Osteocyte (in vitro differentiated cells): Measurements from ENCODE around the gene UBE2I. TPM values are rescaled to one million over a fixed set of nuclear protein-coding genes. Genes with fewer than 3 reads are reported as not detected.
A peak's percentile ranks its signal among the peaks of the same experiment; 100 is the strongest.

Experiments
- DNase-seq: peaks from one replicate; pipeline ENCODE4 v3.0.0; 2021; ENCODE audit warnings: mixed read lengths; ENCODE audit not compliant: unreplicated experiment; ENCODE audit errors: extremely low spot score
- H3K27ac Mint-ChIP-seq: one replicate; pipeline ENCODE4 v1.8.0; 2021; ENCODE audit warnings: mild to moderate bottlenecking, mixed read lengths; ENCODE audit not compliant: unreplicated experiment
- H3K27me3 Mint-ChIP-seq: one replicate; pipeline ENCODE4 v1.8.0; 2021; ENCODE audit warnings: mixed read lengths; ENCODE audit not compliant: unreplicated experiment
- H3K36me3 Mint-ChIP-seq: one replicate; pipeline ENCODE4 v1.8.0; 2021; ENCODE audit warnings: mixed read lengths; ENCODE audit not compliant: unreplicated experiment
- H3K4me1 Mint-ChIP-seq: one replicate; pipeline ENCODE4 v1.8.0; 2021; ENCODE audit warnings: mixed read lengths; ENCODE audit not compliant: unreplicated experiment
- H3K4me3 Mint-ChIP-seq: one replicate; pipeline ENCODE4 v1.8.0; 2021; ENCODE audit warnings: mild to moderate bottlenecking, moderate library complexity, mixed read lengths; ENCODE audit not compliant: unreplicated experiment
- H3K9me3 Mint-ChIP-seq: one replicate; pipeline ENCODE4 v1.8.0; 2021; ENCODE audit warnings: mixed read lengths; ENCODE audit not compliant: unreplicated experiment
- CTCF ChIP-seq: fragments of 200-600 bp; sonication (generic); IDR thresholded peaks from 2 replicates; pipeline ENCODE4 v1.5.0; 2021; ENCODE audit warnings: antibody characterized with exemption, mild to moderate bottlenecking, moderate library complexity
- total RNA-seq: library from RNA; stranded (reverse); gene quantifications from 2 replicates; pipeline ENCODE4 v1.2.1, GENCODE V29; 2021

UBE2I gene
- total RNA-seq, 1 donor from 2014 or later = 131 TPM

- no peak for TF ChIP-seq CTCF
- Mint-ChIP-seq H3K9me3 (no peaks in the 10 kb centered on the region), H3K4me3 (peak overlapping the region; percentile 40), H3K27me3 (peaks cover 7% of the 10 kb centered on the region), H3K4me1 (peaks cover 10% of the 10 kb centered on the region), H3K27ac (no peak overlapping the region), H3K36me3 (no peaks in the 10 kb centered on the region)
- peak; percentile 82 for DNase-seq
Observed at GRCh38 chr16:1277617-1278282, 31.7 kb upstream of the UBE2I start.

DNA sequence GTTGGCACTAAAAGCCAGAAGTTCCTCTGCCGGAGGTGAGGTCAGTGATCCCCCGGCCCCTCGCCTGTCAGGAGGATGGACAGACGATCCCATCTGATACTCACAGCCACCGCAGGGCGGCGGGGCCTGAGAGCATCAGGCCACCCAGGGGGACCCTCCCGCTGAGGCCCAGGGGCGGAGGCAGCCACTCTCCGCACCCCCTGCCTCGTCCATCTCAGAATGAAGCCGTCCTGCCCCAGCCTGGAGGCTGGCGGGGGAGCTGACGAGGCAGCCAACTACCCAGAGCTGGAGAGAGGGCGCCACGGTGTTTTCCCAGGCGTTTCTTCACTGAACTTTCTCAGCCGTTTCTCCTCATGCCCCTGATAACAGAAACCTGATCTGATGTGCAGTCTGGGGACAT lies 31.0 kb upstream of the UBE2I start:
- no peak overlapping the region for H3K4me3 Mint-ChIP-seq
- H3K9me3 Mint-ChIP-seq = no peaks in the 10 kb centered on the region
- H3K4me1 Mint-ChIP-seq = peaks cover 14% of the 10 kb centered on the region
- no peak for TF ChIP-seq CTCF
- DNase-seq = peak; percentile 85
- H3K36me3 Mint-ChIP-seq = no peaks in the 10 kb centered on the region
- H3K27ac Mint-ChIP-seq = no peak overlapping the region
- H3K27me3 Mint-ChIP-seq = peaks cover 8% of the 10 kb centered on the region

DNA sequence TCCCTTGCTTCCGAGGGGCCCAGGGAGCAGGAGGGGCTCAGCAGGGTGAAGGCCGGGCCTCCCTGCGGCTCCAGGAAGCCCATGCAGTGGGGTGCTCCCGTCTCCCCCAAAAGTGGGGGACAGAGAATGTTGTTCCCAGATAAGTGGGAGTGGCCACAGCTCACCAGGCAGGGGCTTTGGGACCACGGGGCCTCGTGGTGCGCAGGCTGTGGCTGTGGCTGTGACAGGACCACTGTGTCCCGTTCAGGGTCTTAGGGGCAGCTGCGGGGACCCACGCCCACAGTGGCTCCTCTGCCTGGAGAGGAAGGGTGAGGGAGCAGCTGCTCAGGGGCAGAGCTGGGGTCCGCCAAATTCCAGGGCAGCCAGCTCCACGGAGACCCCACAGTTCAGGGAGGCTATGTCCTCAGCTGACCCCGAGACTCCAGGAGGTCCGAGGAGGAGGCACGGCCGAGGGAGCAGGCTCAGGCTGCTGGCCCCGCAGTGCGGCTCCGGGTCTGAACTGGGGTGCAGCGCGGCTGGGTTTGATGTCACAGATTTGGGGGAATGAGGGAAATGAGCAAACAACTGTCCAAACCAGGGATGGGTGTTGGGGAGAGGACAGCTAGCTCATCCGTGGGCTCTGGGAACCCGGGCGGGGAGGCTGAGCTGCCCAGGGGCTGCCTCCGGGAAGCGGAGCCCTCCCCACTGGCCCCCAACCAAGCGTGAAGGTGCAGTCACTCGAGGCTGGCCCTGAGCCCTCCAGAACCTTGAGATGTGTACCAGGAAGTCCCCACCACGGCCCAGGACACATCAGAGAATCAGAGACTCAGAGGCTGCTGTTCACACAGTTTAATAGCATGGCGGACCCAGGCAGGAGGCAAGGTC lies 30.1 kb upstream of the UBE2I start:
- no peak for DNase-seq
- H3K27me3 Mint-ChIP-seq = peaks cover 8% of the 10 kb centered on the region
- no peak overlapping the region for H3K27ac Mint-ChIP-seq
- TF ChIP-seq CTCF = no peak
- H3K4me3 Mint-ChIP-seq = no peak overlapping the region
- no peaks in the 10 kb centered on the region for H3K9me3 Mint-ChIP-seq
- peaks cover 14% of the 10 kb centered on the region for H3K4me1 Mint-ChIP-seq
- no peaks in the 10 kb centered on the region for H3K36me3 Mint-ChIP-seq

DNA sequence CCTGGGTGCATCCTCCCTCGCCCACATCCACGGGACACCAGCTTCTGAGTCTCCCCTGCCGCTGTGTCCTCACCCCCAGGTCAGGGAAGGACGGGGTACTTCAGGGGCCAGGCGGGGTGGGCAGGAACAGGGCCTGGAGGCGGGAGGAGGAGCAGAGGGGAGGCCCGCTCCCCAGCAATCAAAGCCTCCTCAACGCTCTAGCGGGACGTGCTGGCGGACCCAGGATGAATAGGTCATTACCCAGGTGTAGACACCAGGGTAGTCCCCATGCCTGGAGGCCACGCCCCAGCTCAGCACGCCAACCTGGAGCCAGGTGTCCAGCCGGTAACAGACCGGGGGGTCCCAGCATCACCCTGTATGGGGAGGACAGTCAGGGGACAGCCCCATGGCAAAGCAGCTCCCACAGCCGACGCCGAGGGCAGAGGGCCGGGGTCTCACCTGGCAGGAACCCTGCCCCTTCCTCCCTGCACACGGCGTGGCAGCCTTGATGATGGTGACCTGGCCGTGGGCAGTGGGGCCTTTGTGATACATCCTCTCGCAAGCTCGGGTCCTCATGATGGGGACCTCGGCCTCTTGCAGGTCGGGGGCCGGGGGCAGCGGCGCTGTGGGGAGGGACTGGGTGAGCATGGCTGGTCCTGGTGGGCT lies 29.4 kb upstream of the UBE2I start:
- H3K9me3 Mint-ChIP-seq = no peaks in the 10 kb centered on the region
- DNase-seq = peak; percentile 82
- H3K27ac Mint-ChIP-seq = no peak overlapping the region
- no peaks in the 10 kb centered on the region for H3K36me3 Mint-ChIP-seq
- no peak overlapping the region for H3K4me3 Mint-ChIP-seq
- peaks cover 14% of the 10 kb centered on the region for H3K4me1 Mint-ChIP-seq
- peaks cover 8% of the 10 kb centered on the region for H3K27me3 Mint-ChIP-seq
- no peak for TF ChIP-seq CTCF

- DNase-seq = no peak
- no peak for TF ChIP-seq CTCF
- H3K4me3 Mint-ChIP-seq = no peak overlapping the region
- no peaks in the 10 kb centered on the region for H3K36me3 Mint-ChIP-seq
- peaks cover 4% of the 10 kb centered on the region for H3K27me3 Mint-ChIP-seq
- no peaks in the 10 kb centered on the region for H3K9me3 Mint-ChIP-seq
- H3K27ac Mint-ChIP-seq = no peak overlapping the region
- peaks cover 14% of the 10 kb centered on the region for H3K4me1 Mint-ChIP-seq
Observed at GRCh38 chr16:1280783-1281182, 28.7 kb upstream of the UBE2I start.
